ENCODE results near the gene ATG101. TPM values are rescaled to one million over a fixed set of nuclear protein-coding genes. Genes with fewer than 3 reads are reported as not detected.
A peak's percentile ranks its signal among the peaks of the same experiment; 100 is the strongest.
"Not testable (repeated sequence)": the region's sequence is repeated elsewhere in the genome, so short reads cannot be mapped to it uniquely, and the experiment has no call there.

ATG101 gene
- polyA plus RNA-seq, 12 donors = 16.1 to 32.0 (median 23.8) TPM; not detected in 1

DNA sequence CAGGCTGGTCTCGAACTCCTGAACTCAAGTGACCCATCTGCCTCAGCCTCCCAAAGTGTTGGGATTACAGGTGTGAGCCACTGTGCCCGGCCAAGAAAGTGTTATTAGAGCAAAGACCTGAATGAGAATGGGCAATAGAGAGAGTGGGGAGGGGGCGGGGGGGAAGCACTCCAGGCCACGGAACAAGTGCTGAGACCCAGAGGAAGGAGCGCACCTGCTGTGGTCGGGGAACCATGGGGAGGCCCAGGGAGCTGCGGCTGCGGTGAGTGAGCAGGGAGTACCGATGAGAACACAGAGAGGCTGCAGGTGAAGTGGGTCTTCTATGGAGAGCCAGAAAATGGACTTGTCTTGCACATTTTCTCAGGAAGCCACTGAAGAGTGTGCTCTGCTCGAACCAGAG lies 20.5 kb downstream of the ATG101 start:
- no peak for DNase-seq

- DNase-seq = no peak
Observed at GRCh38 chr12:52091061-52091460, 21.3 kb downstream of the ATG101 start.

GRCh38 chr12:52091869-52092268 lies 22.1 kb downstream of the ATG101 start:
- no peak for DNase-seq

DNA sequence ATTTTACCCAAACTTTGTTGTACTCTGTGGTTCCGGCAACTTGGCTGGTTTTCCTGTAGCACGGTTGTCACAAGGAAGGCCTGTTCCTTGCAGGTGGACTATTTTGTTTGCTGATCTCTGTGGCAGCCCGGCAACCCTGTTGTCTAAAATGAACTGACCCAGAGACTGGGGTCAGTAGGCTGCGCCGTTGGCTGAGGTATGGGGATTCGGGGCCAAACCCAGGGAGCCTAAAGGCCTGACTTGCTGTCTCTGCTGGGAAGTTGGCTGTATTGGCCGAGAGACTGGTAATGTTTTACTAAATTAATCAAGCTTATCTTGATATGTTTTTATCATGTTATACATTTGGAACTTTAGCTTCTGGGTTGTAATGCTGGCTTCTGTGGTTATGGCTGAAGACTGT lies 23.6 kb downstream of the ATG101 start:
- no peak for DNase-seq

- DNase-seq = no peak
Observed at GRCh38 chr12:52096332-52097044, 26.7 kb downstream of the ATG101 start.

DNA sequence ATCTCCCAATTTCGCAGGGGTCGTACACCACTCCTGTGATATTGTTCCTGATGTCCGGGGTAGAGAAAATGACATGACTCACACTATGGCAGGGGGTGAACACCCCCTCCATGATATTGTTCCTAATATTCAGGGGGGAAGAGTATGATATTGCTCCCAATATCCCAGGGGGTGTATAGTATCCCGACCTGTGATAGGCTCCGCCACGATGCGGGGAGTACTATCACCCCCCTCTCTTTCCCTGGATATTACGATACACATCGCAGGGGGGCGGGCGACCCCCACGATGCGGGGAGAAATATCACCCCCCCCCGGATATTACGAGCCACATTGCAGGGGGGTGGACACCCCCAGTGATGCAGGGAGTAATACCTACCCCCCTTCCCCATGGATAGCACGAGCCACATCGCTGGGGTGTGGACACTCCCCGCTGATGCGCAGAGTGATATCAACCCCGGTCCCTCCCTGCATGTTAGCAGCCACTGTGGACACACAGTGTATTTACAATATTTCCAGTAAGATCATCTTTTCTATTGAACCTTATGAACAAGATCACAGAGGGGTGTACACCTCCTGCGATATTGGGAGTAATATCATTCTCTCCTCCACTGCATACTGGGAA lies 27.4 kb downstream of the ATG101 start:
- DNase-seq = no peak

DNA sequence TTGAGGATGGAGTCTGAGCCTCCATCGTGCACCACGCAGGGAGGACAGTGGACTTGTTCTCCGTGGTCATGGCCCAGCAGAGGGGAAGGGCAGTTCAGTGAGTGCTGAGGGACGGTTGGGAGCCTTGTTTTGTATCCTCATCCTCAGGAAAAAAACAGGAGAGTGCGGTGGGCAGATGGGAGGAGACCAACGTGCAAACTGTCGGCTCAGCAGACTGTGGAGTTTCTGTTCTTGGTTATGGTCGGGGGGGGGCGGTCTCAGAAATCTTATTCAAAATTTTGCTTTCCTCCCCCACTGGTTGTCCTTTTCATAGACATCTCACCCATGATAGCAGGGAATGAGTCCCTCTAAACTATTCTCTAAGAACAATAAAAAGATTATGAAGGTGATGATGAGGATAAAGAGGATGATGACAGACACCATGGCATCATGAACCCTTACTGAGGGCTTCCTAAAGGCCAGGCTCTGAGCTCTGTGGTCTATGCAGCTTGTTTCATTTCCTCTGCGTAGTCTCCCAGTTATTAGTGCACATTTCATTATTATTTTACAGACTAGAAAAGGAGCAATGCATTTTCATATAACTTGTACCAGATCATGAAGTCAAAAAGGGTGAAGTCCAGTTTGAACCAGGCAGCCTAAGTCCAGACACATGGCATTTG lies 34.8 kb downstream of the ATG101 start:
- DNase-seq = not testable (repeated sequence)

GRCh38 chr12:52116222-52117125 lies 46.7 kb downstream of the ATG101 start:
- not testable (repeated sequence) for DNase-seq

- DNase-seq = not testable (repeated sequence)
Observed at GRCh38 chr12:52117806-52118475, 48.2 kb downstream of the ATG101 start.

GRCh38 chr12:52119398-52120254 lies 49.8 kb downstream of the ATG101 start:
- no peak for DNase-seq

GRCh38 chr12:52120951-52121823 lies 51.4 kb downstream of the ATG101 start:
- no peak for DNase-seq

DNA sequence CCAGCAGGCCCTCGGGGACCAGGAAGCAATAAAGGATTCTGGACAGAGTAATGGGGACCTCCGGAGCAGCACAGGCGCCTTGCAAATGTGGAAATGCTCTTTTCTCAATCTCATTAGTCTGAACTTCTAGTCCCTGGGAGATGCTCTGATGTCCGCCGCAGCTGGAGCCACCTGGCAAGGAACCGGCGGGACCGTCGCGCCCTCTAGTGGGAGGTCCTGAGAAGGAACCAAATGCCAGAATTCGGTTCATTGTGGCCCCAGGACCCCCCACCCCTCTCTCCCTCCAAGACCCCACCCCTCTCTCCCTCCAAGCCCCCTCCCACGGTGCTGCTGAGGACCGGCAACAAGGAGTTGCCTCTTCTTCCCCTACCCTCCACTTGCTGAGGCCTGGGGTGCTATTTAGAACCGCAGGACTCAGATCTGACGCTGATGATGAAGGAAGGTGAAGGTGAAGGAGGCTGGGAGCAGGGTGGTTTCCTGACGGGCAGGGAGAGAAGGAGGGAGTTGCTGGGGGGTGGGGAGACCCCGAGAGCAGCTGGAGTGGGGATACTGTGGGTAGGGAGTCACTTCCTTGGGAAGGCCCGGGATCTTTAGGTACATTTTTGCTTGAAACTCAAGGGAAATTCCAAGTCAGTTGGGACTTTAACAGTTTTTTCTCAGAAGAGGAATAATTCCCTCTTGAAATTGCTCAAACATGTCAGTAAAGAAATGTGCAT lies 52.2 kb downstream of the ATG101 start:
- DNase-seq = peak; percentile 48

DNA sequence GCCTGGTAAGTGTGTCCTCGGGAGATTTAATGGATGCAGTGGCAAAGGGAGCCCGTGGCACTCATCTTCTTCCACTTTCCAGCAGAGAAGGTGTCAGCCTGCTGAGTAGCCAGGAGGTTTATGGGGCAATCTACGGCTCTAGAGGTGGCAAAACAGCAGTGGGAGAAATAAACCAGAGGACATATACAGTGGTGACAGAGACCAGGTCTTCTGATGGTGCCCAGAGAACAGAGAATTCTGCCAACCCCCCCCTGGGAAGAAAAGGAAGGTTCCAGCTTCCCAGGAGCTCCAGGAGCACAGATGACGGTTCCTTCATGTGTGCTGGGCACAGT lies 52.7 kb downstream of the ATG101 start:
- DNase-seq = no peak

DNA sequence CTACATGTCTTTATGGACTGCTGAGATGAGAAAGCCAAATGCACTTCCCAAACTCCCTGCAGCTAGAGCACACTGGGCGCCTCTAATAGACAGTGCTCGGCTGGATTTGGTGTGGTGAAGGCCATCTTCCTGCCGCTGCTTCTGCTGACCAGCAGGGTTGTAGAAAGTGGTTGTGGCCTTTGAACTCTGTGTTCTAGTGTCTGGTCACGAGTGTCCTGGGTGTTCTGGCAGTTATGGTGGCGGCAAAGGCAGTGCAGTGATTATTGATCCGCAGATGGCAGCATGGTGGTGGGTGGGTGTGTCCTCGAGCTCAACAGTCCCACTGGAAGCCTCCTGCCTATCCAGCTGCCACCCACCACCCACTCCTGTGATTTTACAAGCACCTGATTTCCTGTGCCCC lies 53.1 kb downstream of the ATG101 start:
- no peak for DNase-seq

DNA sequence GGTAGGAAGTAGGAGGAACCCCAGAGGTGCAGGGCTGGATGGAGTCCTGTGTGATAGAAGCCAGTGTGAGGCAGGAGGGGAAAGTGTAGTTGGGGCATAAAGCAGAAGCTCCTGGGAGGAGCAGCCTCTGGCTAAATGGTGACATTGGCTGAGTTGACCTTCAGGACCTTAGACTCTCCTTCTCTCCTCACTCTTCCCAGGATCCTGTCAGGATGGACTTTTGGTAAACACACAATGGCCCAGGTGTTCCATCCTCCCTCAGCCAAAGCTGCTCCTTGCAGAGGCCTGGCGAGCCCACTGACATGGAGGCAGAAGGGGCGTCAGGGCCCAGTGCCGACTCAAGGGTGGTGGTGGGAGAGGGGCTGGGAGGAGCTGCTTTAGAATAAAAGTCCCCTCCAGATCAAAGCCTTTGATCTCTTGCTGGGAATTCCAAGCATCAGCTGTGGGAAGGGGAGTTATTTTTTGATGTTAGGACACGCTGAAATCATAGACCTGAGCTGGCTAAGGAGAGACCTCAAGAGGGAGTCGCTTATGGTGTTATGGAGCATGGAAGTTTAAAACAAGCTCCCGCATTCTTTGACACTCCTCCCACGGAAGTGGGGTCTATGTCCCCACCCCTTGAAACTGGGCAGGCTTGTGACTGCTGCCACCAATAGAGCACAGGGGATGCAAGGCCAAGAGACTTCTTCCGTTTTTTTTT lies 53.9 kb downstream of the ATG101 start:
- no peak for DNase-seq

DNA sequence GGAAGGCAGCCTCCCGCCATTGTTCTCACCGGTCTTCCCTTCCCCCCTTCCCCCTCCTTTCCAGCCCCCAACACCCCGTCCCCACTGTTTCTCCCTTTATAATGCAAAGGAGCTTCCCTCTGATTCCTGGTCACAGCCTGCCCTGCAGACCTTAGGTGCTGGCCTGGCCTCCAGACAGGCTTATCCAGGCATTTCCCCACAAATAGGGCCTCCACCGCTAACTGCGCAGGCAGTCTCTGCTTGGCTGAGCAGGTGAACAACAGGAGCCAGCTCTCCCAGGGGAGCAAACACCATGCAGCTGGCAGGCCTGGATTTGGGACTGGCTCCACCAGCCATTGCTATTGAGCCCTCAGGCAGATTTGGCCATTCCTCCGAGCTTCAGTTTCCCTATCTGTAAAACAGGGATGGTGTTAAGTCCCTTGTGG lies 55.7 kb downstream of the ATG101 start:
- DNase-seq = no peak

- DNase-seq = no peak
Observed at GRCh38 chr12:52126050-52126604, 56.3 kb downstream of the ATG101 start.

Data from muscle of arm (tissue), 12 donors.